ENCODE results near the gene BTN2A1. TPM values are rescaled to one million over a fixed set of nuclear protein-coding genes. Genes with fewer than 3 reads are reported as not detected.
"Not testable (repeated sequence)": the region's sequence is repeated elsewhere in the genome, so short reads cannot be mapped to it uniquely, and the experiment has no call there.

The BTN2A1 gene
- total and polyA plus RNA-seq, 7 donors: 4.4 to 25.5 (median 18.2) TPM

GRCh38 chr6:26507658-26508057 lies 49.9 kb downstream of the BTN2A1 start:
- no peak for DNase-seq
- Histone ChIP-seq H3K4me3 (no peak overlapping the region), H3K27me3 (peaks cover 0 to 19% (median 6%) of the 10 kb centered on the region in 3 donors), H3K27ac (no peak overlapping the region), H3K9me3 (no peaks in the 10 kb centered on the region), H3K36me3 (no peaks in the 10 kb centered on the region), H3K4me1 (no peaks in the 10 kb centered on the region)
- 63 to 73% methylated on average over 3 of the region's 3 CpGs for WGBS, 2 donors
- TF ChIP-seq POLR2AphosphoS5 (IDR thresholded peaks at IDR 0.05): no peak
- no peak for TF ChIP-seq POLR2A (IDR thresholded peaks at IDR 0.05)
- TF ChIP-seq, protein P1, sequence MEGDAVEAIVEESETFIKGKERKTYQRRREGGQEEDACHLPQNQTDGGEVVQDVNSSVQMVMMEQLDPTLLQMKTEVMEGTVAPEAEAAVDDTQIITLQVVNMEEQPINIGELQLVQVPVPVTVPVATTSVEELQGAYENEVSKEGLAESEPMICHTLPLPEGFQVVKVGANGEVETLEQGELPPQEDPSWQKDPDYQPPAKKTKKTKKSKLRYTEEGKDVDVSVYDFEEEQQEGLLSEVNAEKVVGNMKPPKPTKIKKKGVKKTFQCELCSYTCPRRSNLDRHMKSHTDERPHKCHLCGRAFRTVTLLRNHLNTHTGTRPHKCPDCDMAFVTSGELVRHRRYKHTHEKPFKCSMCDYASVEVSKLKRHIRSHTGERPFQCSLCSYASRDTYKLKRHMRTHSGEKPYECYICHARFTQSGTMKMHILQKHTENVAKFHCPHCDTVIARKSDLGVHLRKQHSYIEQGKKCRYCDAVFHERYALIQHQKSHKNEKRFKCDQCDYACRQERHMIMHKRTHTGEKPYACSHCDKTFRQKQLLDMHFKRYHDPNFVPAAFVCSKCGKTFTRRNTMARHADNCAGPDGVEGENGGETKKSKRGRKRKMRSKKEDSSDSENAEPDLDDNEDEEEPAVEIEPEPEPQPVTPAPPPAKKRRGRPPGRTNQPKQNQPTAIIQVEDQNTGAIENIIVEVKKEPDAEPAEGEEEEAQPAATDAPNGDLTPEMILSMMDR (IDR thresholded peaks at IDR 0.05): no peak
- no peak for TF ChIP-seq EP300 (IDR thresholded peaks at IDR 0.05)
- intact Hi-C loops (cut with DNase I): no loop called here

DNA sequence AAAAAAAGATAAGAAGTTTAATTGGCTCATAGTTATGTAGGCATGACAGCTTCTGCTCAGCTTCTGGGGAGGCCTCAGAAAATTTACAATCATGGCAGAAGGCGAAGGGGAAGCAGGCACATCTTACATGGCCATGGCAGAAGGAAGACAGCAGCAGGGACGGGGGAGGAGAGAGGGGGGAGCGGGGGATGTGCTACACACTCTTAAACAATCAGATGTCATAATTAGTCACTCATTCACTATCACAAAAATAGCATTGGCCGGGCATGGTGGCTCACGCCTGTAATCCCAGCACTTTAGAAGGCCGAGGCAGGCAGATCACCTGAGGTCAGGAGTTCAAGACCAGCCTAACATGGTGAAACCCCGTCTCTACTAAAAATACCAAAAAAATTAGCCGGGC lies 53.3 kb downstream of the BTN2A1 start:
- H3K27me3 ChIP-seq; H3K9me3 ChIP-seq; H3K4me1 ChIP-seq; intact Hi-C loops (cut with DNase I); H3K4me3 ChIP-seq; H3K27ac ChIP-seq; H3K36me3 ChIP-seq; DNase-seq: not testable (repeated sequence)
- WGBS, 2 donors: 78 to 86% methylated on average over 8 of the region's 8 CpGs

- H3K4me3 ChIP-seq: no peak overlapping the region
- H3K36me3 ChIP-seq: no peaks in the 10 kb centered on the region
- no peaks in the 10 kb centered on the region for H3K9me3 ChIP-seq
- TF ChIP-seq POLR2AphosphoS5 (IDR thresholded peaks at IDR 0.05) (no peak), EP300 (IDR thresholded peaks at IDR 0.05) (no peak), POLR2A (IDR thresholded peaks at IDR 0.05) (no peak)
- TF ChIP-seq, protein P1 (IDR thresholded peaks at IDR 0.05): no peak
- no peak overlapping the region for H3K27ac ChIP-seq
- peaks cover 0 to 1% (median under 1%) of the 10 kb centered on the region in 4 donors for H3K4me1 ChIP-seq
- WGBS, 2 donors: 57 to 80% methylated on average over 2 of the region's 2 CpGs
- no peak for DNase-seq
- intact Hi-C loops (cut with DNase I): no loop called here
- no peaks in the 10 kb centered on the region for H3K27me3 ChIP-seq
Observed at GRCh38 chr6:26514984-26515383, 57.2 kb downstream of the BTN2A1 start.

DNA sequence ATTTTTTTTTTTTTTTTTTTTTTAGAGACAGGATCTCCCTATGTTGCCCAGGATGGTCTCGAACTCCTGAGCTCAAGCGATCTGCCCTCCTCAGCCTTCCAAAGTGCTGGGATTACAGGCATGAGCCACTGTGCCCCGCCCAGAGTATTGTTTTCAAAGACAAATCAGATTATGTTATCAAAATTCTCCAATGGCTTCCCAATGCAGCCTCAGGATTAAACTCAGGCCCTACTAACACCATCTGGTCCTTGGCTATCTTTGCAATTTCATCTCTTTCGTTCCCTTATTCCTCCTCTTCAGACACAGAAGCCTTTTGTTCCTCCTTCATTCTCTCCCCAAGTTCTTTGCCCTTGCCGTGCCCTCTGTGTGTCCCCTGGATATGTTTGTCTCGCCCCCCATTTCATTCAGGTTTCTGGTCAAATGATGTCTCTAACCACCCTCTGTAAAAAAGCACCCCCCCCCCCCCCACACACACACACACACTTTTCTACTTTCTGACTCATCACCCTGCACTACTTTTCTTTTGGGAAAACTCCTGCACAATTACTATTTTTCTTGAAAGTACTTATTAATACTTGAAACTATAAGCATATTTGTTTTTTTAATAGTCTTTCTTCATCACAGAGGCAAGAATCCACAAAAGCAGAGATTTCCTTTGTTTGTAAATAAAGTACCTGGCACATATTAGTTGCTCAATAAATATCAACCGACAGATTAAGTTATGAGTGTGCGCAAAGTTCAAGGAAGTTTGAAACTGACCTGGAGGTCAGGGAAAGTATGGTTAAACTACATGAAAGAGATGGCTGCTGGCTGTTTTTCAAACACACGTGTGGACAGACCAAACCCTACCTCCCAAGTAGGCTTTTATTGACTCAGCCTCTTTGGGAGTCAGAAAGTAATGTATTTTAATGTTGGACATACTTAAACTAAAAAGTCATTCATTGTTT lies 59.0 kb downstream of the BTN2A1 start:
- intact Hi-C loops (cut with DNase I): no loop called here
- H3K27ac ChIP-seq: no peak overlapping the region
- 78 to 83% methylated on average over 9 of the region's 9 CpGs for WGBS, 2 donors

More for the DNA sequence above, 59.0 kb downstream of the BTN2A1 start:
- Histone ChIP-seq H3K36me3 (no peaks in the 10 kb centered on the region), H3K9me3 (no peaks in the 10 kb centered on the region), H3K4me3 (no peak overlapping the region), H3K27me3 (no peaks in the 10 kb centered on the region), H3K4me1 (peaks cover 0 to 7% (median 2%) of the 10 kb centered on the region in 4 donors)
- DNase-seq: no peak
- TF ChIP-seq, protein P1 (IDR thresholded peaks at IDR 0.05): no peak
- TF ChIP-seq EP300 (IDR thresholded peaks at IDR 0.05) (no peak), POLR2A (IDR thresholded peaks at IDR 0.05) (no peak), POLR2AphosphoS5 (IDR thresholded peaks at IDR 0.05) (no peak)

Small RNAs within 50 kb of the gene (small RNA-seq; reads per million reads assigned to genes)
- 0 reads per million in 3 donors for gene RNU6-502P

Other genes starting within 250 kb of the BTN2A1 start
- 10 to 100 TPM in 3 of 4 donors, 1 to 10 TPM in 1; 7.2 to 12.1 (median 11.7) TPM for gene BTN3A2, start 92.8 kb upstream of the BTN2A1 start, total RNA-seq
- 10 to 100 TPM; 14.8 to 52.7 (median 15.0) TPM for gene BTN3A2, start 92.8 kb upstream of the BTN2A1 start, polyA plus RNA-seq
- gene BTN2A2, start 74.8 kb upstream of the BTN2A1 start, total RNA-seq: 10 to 100 TPM in 2 of 4 donors, 1 to 10 TPM in 2; 6.8 to 11.9 (median 9.3) TPM
- 10 to 100 TPM in 1 of 3 donors, 1 to 10 TPM in 2; 2.4 to 17.6 (median 3.0) TPM for gene BTN2A2, start 74.8 kb upstream of the BTN2A1 start, polyA plus RNA-seq
- 10 to 100 TPM in 2 of 4 donors, 1 to 10 TPM in 2; 8.9 to 13.0 (median 10.2) TPM for gene BTN3A1, start 55.7 kb upstream of the BTN2A1 start, total RNA-seq
- 10 to 100 TPM in 1 of 3 donors, 1 to 10 TPM in 2; 3.0 to 33.5 (median 5.5) TPM for gene BTN3A1, start 55.7 kb upstream of the BTN2A1 start, polyA plus RNA-seq
- gene BTN3A3, start 17.5 kb upstream of the BTN2A1 start, total RNA-seq: 10 to 100 TPM in 2 of 4 donors, 1 to 10 TPM in 2; 6.5 to 18.8 (median 9.8) TPM
- gene BTN3A3, start 17.5 kb upstream of the BTN2A1 start, polyA plus RNA-seq: 10 to 100 TPM in 1 of 3 donors, 1 to 10 TPM in 2; 4.8 to 26.6 (median 5.1) TPM
- under 1 TPM in 1 of 4 donors, not detected in 3; 0.28 TPM for gene BTN1A1, start 42.3 kb downstream of the BTN2A1 start, total RNA-seq
- under 1 TPM in 1 of 3 donors, not detected in 2; 0.20 TPM for gene BTN1A1, start 42.3 kb downstream of the BTN2A1 start, polyA plus RNA-seq
- 100 to 1,000 TPM in 1 of 4 donors, 10 to 100 TPM in 3; 70.6 to 104 (median 77.2) TPM for gene HMGN4, start 80.4 kb downstream of the BTN2A1 start, total RNA-seq
- 10 to 100 TPM; 55.9 to 67.2 (median 56.2) TPM for gene HMGN4, start 80.4 kb downstream of the BTN2A1 start, polyA plus RNA-seq
- gene ABT1, start 139.0 kb downstream of the BTN2A1 start, total RNA-seq: 10 to 100 TPM; 10.2 to 19.4 (median 15.8) TPM
- 10 to 100 TPM; 12.6 to 21.3 (median 19.8) TPM for gene ABT1, start 139.0 kb downstream of the BTN2A1 start, polyA plus RNA-seq
- 10 to 100 TPM; 15.6 to 21.8 (median 20.3) TPM for gene ZNF322, start 201.8 kb downstream of the BTN2A1 start, total RNA-seq
- gene ZNF322, start 201.8 kb downstream of the BTN2A1 start, polyA plus RNA-seq: 1 to 10 TPM; 6.5 to 6.6 (median 6.6) TPM

Measured in sigmoid colon (tissue), 7 donors.